ENCODE measurements around the gene KRT76.

DNA sequence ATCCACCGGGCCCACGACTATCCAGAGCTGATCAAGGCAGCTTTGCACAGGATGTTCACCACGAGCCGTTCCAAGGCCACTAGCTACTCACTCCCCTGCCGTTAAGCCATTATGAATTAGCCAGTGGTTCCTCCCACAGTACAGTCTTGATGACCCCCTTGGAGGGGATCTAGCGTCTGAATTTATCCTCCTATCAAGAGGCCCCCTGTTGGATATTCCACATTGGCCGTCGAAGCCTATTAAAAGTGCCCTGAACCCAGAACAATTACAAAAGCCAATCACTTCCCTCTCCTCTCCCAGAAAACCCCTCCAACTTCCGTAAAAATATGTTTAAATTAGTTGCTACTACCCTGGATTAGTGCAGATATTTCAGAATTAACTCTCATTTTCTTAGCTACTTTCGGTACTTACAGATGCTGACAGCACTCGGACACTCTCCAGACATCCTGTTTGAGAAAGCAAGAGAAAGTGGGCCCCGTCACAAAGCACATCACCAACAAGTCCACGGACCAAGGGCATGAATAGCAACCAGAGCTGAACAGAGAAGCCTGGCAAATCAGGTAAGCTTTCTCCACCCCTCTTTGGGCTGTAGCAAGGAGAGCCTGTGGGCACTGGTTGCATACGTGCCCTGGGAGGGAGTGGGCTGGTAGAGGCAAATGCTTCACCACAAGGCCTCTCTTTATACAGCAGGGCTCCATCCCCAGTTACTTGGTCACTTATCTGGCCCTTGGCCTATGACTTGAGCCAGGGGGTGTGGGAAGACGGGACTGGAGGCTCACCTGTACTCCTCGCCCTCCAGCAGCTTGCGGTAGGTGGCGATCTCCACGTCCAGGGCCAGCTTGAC is 13.5 kb upstream of the KRT76 start:
- TF ChIP-seq, protein P1, sequence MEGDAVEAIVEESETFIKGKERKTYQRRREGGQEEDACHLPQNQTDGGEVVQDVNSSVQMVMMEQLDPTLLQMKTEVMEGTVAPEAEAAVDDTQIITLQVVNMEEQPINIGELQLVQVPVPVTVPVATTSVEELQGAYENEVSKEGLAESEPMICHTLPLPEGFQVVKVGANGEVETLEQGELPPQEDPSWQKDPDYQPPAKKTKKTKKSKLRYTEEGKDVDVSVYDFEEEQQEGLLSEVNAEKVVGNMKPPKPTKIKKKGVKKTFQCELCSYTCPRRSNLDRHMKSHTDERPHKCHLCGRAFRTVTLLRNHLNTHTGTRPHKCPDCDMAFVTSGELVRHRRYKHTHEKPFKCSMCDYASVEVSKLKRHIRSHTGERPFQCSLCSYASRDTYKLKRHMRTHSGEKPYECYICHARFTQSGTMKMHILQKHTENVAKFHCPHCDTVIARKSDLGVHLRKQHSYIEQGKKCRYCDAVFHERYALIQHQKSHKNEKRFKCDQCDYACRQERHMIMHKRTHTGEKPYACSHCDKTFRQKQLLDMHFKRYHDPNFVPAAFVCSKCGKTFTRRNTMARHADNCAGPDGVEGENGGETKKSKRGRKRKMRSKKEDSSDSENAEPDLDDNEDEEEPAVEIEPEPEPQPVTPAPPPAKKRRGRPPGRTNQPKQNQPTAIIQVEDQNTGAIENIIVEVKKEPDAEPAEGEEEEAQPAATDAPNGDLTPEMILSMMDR (IDR thresholded peaks at IDR 0.05), result no peak
- TF ChIP-seq POLR2A (IDR thresholded peaks at IDR 0.05), result no peak
